DOHH2 (cell line): ENCODE measurements around the gene NBEAL1.

Experiments
- EZH2phosphoT487 ChIP-seq: fragments of 200-600 bp; sonication (generic); IDR thresholded peaks from 2 replicates; pipeline ENCODE4 v1.6.1; 2017; ENCODE audit warnings: borderline replicate concordance, mild to moderate bottlenecking, antibody characterized with exemption, low read length, moderate library complexity, mixed read lengths
- TF ChIP-seq, protein P1 (sequence below): fragments of 200-600 bp; sonication (generic); IDR thresholded peaks from one replicate; pipeline ENCODE4 v1.5.1; 2014; ENCODE audit warnings: antibody characterized with exemption, mild to moderate bottlenecking, low read depth, low read length; ENCODE audit not compliant: poor library complexity, severe bottlenecking

DNA sequence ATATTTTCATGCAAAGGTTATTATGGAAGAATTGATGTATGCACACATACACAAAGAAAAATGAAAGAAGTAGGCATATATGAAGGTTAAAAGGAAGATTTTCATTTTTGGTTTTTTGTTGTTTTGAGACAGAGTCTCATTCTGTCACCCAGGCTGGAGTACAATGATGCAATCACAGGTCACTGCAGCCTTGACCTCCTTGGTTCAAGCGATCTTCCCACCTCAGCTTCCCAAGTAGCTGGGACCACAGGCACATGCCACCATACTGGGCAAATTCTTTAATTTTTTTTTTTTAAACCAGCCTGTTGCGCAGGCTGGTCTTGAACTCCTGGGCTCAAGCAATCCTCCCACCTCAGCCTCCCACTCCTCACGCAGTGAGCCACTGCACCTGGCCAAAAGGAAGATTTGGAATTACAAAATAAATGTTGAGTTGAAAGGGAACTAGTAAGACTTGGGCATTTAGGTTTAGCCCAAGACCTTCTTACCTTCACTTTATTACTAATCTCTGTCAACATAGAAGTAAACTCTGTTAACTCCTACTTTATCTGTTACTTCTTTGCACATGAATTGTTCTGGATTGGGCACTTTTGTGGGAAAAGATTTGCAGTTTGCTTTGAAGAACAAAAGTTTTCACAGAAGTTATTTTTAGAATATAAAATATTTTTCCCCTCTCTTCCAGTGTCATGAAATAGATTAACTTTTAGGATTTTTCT, 31.7 kb upstream of the NBEAL1 start:
- TF ChIP-seq, protein P1, sequence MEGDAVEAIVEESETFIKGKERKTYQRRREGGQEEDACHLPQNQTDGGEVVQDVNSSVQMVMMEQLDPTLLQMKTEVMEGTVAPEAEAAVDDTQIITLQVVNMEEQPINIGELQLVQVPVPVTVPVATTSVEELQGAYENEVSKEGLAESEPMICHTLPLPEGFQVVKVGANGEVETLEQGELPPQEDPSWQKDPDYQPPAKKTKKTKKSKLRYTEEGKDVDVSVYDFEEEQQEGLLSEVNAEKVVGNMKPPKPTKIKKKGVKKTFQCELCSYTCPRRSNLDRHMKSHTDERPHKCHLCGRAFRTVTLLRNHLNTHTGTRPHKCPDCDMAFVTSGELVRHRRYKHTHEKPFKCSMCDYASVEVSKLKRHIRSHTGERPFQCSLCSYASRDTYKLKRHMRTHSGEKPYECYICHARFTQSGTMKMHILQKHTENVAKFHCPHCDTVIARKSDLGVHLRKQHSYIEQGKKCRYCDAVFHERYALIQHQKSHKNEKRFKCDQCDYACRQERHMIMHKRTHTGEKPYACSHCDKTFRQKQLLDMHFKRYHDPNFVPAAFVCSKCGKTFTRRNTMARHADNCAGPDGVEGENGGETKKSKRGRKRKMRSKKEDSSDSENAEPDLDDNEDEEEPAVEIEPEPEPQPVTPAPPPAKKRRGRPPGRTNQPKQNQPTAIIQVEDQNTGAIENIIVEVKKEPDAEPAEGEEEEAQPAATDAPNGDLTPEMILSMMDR: no peak
- TF ChIP-seq EZH2phosphoT487: no peak
